GM18909 (cell line): ENCODE data around the gene NELFB.

Experiments
- ATAC-seq: cut with Tn5 transposase; IDR thresholded peaks from one replicate; pipeline ENCODE4 v1.9.1; 2021; ENCODE audit warnings: mild to moderate bottlenecking; ENCODE audit not compliant: unreplicated experiment, poor library complexity

NELFB gene

DNA sequence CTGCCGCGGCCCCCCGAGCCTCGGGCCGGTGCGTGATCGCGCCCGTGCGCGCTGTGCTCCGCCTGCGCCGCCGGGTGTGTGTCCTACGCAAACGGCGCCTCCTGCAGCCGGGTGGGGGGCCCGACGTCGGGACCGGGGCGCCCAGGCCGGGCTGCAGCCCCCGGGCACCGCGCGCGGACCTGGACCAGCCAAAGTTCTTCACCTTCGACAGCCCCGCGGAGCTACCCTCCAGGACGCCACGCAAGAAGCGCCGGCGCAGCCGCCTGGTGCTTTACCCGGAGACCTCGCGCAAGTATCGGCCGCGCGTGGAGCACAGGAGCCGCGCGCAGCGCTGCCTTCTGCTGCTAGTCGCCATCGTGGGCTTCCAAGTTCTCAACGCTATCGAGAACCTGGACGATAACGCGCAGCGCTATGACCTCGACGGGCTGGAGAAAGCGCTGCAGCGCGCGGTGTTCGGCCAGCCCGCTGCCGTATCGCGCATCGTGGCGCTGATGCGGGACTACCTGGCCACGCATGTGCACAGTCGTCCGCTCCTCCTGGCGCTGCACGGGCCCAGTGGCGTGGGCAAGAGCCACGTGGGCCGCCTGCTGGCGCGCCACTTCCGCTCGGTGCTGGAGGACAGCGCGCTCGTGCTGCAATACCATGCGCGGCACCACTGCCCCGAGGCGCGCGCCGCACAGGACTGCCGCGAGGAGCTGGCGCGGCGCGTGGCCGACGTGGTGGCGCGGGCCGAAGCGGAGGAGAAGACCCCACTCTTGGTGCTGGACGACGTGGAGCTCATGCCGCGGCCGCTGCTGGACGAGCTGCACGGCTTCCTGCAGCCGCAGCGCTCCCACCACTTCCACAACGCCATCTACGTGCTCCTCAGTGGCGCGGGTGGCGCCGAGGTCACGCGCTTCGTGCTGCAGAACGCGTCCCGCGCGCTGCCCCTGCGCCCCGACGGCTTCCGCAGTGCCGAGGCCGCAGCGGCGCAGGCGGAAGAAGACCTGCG, 23.9 kb downstream of the NELFB start:
- ATAC-seq: no peak

DNA sequence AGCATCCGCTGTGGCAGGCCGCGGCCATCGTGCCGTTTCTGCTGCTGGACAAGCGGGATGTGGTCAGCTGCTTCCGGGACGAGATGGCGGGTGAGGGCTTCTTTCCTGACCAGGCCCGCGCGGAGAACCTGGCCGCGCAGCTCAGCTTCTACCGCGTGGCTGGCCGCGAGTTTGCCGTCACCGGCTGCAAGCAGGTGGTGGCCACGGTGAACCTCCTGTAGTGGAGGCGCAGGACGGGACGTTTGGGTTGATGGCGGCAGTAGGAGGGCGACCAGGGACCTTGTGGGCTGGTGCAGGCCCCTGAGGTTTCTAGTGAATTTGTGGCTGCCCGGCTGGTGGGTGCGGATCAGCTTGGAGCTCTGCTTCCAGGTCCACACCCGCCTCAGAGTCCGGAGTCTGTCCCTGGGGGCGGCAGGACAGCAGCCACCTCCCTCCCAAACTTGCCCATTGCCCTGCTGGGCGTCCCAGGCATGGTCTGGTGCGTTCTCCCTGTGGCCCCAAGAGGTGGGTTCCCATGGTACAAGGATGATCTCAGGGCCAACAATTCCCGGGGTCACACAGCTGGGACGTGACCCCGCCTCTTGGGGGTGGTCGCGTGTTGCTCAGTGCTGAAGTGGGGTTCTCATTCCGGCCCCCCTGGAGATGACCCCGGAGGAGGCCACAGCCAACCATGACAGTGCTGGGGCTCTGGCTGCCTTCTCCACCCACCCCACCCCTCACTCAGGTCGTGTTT, 24.8 kb downstream of the NELFB start:
- no peak for ATAC-seq

DNA sequence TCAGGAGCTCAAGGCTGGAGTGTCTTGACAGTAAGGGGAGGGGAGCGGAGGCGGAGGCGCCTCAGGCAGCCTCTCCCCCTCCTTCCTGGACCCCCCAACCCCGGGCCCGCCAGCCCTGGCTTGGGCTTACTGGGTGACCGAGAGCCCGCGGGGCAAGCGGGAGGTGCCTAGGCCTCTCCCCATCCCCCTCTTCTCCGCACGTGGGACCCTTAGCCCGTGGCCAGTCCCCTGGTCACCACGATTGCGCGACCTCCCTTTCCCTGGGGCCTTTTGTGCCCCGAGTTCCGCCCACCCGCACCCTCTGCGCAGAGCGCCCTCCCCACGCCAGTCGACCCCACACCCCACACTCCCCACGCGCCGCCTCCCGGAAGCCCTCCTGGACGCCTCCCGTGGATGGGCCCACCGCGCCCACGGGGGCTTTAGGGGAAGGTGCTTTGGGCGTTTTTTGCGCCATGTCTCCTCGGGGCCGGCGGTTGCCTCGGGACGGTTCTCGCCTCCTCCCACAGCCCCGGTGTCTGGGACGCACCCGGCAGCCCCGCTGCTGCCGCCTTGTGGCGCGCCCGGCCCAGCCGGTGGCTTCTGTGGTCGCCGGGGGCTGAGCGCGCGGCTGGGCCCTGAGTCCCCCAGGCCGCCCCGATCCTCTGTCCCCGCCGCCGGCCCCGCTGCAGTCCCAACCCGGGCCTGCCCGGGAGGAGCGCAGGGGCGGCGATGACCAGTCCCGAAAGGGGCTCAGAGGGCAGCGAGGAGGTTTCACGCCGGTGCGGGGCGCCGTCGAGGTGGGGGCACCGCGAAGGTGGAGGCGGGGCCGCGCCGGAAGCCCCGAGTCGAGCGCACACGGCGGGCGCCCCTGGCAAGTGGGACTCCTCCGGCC, 25.6 kb downstream of the NELFB start:
- no peak for ATAC-seq

DNA sequence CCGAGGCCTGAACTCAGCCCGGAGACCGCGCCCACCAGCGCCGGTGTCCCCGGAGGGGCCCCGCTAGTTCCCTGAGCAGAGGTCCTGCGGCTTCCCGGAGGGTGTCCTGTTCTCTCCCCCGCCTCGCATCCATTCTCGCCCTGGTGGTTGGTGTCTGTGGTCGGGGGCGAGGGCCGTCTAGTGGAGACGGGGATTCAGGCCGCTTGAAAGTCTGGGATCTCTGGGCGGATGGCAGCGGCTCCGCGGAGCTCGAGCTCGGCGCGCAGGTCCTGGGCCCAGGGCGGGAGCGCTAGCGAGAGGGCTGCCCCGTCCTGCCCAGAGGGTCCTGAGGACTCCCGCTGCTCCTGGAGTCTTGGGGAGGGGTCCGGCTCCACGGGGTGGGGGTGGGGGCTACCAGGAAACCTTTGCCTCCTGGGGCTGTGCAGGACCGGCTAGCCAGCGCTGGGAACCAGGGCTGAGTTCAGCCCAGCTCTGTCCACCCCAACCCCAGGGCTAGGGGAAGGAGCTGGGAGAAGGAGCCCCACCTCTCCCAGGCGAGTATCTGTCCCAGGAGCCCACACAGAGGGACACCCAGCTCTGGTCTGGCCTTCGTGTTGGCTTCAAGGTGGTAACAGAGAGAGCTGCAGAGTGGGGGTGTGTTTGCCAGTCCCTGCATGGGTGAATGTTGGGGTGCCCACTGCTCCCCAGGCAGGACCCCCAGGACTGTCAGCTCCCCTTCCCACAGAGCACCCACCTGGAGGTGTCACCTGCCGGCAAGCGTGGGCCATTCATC, 26.4 kb downstream of the NELFB start:
- ATAC-seq: no peak

DNA sequence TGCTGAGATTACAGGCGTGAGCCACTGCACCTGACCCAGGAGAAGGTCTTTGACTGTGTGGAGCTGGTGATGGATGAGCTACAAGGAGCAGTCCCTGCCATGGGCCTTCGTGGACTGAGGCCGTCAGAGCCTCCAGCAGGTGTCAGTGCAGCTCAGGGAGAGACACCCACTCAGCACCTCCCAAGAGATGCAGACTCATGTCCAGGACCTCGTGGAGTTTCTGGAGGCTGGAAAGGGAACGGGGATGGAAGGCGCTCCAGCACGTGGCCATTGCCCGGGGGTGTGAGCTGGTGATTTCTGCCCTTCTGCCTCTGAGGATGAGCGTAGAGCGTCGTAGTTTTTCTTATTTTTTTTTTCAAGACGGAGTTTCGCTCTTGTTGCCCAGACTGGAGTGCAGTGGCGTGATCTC, 31.9 kb downstream of the NELFB start:
- ATAC-seq: no peak

DNA sequence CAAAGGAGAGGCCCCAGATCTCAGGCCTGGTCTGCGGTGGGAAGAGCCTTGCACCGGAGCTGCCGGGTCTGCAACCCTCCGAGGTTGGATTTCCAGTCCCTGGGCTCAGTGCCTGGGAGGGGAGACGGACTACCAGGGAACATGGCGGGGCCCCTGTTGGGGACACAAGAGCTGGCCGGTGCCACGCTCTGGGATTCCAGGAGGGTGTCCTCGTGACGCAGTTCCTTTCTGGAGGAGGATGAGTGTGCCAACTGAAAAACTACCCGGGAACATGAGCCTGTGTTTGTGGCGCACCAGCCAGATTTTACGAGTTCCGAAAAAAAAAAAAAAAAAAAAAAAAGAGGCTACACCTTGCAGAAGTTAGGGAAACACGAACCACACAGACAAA, 38.0 kb downstream of the NELFB start:
- ATAC-seq: no peak

DNA sequence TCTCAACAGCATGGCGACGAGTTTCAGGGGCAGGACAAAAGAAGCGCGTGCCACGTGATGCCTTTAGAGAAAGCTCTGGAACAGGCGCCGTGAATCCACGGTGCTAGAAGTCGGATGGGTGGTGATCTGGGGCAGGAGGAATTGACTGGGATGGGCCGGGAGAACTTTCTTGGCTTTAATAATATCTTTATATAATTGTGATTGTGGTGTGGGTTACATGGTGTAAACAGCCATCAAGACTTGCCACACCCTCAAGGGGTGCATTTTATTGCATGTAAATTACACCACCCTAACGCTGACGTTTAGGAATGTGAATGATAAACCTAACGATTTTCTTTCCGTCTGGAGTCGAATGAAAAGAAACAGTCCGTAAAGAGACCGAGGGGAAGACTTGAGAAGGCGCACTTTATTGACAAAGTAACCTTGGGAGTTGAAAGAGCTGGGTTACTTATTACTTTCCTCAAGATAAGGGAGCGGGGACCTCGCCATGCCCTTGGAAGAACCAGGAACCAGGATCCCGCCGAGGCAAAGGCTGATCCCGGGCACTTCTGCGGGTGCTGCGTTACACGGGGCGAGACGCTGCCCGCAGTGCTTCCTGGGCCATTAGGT, 38.5 kb downstream of the NELFB start:
- ATAC-seq: no peak

DNA sequence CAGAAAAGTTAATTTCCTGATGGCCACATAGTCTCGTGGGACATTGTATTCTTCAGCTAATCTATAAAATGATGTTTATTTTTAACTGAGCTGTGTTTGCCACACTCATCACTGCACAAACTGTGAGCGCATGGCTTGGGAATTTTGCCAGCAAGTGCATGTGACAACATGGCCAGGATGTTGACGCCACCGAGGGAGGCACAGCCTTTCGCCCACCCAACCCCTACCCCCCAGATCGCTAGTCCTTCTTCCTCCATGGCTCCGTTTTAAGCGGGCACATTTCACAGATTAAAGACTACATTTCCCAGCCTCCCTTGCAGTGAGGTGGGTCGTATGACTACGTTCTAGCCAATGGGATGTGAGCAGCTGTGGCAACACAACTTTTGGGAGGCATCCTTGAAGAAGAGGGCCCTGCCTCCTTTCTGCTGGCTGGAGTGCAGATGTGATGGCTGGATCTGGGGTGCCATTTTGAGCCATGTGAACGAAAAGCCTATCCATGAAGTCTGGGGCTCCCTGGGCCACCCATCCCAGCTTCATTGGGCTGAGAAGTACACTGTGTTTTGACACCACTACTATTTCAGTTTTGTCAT, 39.1 kb downstream of the NELFB start:
- ATAC-seq: no peak

DNA sequence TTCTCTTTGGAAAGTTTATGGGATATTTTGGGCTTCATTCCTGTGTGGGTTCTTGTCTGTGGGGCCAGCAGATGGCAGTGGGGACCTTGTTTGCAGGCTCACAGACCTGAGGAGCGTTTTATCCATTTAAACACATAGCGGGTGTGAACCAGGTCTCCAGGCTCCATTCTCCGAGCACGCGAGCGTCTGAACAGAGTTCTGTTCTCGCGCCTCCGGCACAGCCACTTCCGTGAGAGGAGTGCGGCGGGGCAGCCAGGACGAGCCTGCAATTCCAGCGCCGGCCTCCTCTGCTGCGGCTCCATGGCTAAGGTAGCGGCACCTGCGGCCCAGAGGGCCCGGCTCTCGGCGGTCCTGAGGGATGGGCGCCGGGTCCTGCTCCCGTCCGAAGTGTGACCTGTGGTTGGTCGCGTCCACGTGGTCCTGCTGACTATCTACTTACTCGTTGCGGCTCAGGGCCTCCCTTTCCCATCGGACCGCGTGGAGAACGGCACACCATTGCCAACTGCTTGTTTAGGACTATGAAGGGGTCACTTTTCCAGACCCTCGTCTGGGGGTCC, 39.6 kb downstream of the NELFB start:
- ATAC-seq: no peak

DNA sequence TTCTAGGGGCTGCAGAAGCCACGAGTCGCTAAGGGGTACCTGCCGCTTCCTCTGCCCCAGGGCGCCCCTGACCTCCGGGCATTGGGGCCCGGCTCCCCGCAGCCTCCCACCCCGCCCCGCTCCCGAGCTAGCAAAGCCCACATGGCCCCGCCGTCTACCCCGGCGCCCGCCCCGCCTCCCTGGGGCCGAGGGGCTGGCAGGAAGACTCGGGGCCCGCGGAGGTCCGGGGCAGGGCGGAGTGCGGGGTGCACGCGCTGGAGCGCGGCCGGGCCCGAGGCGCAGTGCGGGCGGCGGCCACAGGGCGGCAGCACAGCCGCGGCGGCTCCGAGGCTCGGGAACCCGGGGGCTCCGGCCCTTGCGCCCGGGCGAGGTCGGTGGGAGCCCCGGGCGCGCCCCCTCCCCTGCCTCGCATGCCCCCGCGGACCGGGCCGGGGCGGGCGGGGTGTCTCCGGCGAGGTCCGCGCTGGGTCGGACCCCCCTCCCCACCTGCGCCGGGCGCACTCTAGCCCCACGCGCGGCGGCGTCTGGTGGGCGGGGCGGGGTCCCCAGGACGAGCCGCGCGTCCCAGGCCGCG, 40.2 kb downstream of the NELFB start:
- ATAC-seq: no peak

DNA sequence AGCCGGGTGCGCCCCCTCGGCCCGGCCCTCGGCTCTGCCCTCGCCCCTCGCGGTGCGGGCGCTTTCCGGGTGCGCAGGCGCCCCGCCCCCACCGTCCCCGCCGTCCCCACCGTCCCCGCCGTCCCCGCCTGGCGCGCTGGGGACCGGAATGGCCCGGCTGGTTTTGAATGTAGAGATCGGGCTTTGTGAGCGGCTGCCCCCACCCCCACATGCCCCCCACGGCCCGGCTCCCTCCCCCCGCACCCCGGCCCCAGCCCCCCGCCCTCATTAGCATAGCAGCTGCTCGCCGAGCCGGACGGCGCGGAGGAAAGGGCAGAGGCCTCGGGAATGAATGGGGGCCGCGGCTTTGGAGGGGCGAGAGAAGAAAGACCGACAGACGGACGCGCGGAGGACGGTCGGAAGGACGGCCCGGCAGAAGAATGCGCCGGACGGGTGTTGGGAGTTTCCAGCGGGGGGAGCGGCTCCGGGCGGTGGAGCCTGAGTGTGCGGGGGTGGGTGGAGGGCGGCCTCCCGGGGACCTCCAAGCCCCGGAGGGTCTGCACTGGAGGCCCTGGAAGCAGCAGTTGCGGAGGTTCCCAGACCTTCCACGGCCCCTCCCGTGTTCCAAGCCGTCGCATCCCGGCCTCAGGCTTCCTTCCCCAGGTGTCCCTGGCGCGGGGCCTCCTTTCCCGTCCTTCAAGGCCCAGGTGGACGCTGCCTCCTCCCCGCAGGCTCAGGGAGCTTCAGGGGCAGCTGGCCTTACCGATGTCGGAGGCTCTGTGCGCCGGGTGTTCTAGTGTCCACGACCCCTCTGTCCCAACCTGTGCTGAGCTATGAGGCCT, 40.9 kb downstream of the NELFB start:
- ATAC-seq: no peak

DNA sequence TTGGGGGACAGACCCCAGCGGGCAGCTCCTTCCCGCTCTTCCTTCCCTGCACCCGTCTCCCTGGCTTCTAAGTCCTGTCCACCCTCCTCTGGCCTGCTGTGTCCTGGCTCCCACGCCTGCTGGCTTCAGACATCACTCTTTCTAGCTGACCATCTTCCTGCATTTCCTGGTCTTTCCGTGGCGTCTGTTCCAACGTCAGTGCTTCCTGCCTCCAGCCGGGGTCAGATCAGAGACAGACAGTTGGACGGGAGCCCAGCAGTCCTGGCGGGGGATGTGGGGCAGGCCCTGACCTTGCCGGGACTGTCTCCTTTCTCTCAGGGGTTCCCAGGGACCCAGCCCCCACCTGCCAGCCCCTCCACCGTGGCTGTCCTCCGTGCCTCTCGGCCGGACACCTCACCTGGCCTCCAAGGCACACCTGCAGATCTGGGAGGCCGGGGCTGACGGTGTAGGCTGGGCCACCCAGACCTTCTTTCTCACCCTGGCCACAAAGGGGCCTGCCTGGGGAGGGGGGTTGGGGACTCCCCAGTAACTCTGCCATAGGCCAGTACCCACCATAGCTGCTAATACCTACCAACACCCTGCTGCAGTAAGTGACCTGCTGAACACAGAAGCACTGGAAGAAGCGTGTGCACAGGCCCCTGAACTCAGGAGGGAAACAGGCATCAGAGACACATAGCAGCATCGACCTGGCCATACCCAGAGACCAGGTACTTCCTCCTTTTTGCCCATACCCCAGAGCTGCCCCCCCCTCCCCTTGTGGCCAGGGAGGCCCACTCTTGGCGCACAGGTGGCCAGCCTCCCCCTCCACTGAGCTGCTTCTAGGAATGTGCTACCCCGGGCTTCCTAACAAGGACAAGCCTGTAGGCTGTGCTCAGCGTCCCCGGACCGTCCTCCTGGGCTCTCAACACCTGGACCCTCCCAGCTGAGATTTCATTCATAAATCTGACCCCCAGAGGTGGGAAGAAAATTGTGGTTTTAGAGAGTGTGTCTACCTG, 41.8 kb downstream of the NELFB start:
- no peak for ATAC-seq

DNA sequence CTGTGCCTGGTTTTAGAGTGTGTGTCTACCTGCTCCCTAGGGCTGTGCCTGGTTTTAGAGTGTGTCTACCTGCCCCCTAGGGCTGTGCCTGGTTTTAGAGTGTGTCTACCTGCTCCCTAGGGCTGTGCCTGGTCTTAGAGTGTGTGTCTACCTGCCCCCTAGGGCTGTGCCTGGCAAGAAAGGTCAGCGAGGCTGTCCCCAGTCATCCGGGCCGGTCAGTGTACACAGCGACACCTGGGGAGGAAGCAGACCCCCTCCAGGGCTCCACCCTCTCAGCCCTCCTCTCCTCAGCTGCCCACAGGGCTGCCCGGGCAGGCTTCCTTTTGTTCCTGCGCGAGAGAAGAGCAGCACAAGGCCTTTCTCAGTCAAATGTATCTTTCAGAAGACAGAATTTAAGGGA, 42.8 kb downstream of the NELFB start:
- no peak for ATAC-seq

DNA sequence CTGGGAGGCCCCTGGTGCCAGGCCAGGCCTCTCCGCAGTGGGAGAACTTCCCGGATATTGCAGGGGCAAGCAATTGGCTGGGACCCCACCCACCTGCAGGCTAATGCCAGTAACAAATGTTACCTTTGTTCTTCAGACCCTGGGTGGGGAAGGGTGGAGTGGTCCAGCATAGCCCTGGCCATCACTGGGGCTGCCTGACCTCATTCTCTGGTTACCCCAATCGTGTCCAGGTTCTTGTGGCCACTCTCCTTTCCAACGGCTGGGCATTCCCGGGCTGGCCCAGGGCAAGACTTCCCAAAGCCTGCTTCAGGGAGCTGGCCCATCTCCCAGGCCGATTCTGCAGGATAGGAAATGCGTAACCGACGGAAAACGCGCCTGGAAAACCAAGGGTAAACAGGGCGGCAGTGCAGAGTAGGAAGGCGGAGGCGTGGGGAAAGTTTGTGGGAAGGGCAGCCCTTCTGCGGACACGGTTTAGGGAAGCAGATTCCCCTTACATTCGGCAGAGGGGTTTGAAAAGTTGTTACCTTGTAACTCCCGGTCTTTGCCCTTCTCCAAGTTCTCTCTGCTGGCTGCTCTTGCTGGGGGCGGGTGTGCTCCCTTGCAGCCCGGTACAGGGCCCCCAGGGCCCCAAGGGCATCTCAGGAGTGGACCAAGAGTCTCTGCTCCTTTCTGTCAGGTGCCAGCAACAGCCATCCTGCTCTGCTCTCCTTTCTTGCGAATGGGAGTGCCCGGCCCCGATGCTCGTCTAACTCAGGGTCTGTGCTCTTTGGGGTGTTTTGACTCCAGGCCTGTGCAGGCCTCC, 43.5 kb downstream of the NELFB start:
- ATAC-seq: no peak

DNA sequence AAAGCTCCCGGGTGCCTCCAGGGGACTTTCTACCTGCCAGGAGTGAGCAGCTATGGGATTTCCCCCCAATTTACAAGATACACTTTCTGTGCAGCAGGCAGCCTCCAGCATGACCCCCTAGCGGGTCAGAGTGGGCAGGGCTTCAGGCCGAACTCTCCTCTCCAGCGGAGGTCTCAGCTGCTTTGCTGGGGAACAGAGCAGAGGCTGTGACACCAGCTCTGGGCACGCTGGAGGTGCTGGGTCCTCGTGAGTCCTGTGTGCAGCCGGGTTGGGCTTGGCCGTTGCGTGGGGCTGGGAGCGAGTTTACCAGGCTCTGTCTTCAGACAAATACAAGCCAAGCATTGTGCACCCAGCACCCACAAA, 44.1 kb downstream of the NELFB start:
- ATAC-seq: no peak

DNA sequence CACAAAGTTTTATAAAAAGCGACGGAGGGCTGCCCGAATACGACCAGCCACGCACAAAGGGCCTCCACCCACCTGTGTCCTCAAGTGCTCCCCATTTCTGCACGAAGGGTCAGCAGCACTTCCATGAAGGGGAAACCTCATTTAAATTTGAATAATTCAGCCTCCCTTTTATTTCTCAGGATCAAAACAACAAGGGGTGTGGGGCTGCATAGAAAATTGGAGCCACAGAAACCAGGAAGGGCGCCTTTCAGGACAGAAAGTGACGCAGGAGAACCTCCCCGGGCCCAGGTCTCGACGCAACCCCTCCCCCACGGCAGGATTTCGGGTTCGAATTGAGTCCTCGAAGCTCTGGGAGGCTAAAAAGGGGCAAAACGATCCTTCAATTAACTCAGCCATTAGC, 44.8 kb downstream of the NELFB start:
- ATAC-seq: no peak
